ENCODE measurements around the gene ERMP1.

ERMP1 gene

DNA sequence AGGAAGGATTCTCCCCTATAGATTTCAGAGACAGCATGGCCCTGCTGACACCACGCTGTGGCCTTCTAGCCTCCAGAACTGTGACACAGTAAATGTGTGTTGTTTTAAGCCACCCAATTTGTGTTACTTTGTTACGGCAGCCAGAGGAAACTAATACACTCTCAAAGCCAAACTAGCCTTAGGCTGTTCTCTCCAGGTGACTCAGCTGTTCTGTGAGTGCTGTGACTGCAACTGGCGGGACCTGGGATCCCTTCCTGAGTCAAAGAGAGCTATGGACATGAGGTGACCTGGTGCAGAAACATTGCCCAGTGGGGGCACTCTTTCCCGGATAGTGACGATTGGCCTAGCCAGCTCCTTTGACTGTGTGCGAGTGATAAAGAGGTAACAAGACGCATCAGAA, 43.8 kb upstream of the ERMP1 start:
- Histone ChIP-seq H2BK5ac (ENCODE audit: low read length) (no peak overlapping the region), H3K4ac (ENCODE audit: low read length) (no peak overlapping the region), H2BK120ac (ENCODE audit: low read depth, low read length) (no peak overlapping the region), H3K27me3 (ENCODE audit: control insufficient read depth in 3 of 3, insufficient read depth in 3 of 3, low read depth in 1 of 3, low read length in 3 of 3) (no peaks in the 10 kb centered on the region), H4K8ac (ENCODE audit: low read depth, low read length) (no peak overlapping the region), H3K9ac (ENCODE audit: low read depth, low read length, poor library complexity) (no peak overlapping the region), H3K27ac (replicated peaks; ENCODE audit: low read length) (no peak overlapping the region), H3K4me3 (ENCODE audit: low read length in 2 of 2) (no peak overlapping the region), H3K9me3 (replicated peaks in 1 of 2; ENCODE audit: control insufficient read depth in 2 of 2, insufficient read depth in 1 of 2, low read depth in 1 of 2, low read length in 2 of 2) (no peaks in the 10 kb centered on the region), H3K79me1 (ENCODE audit: low read depth, low read length) (no peaks in the 10 kb centered on the region), H3K23ac (ENCODE audit: low read depth, low read length, poor library complexity) (no peak overlapping the region), H2BK12ac (ENCODE audit: low read length) (no peak overlapping the region), H3K4me1 (ENCODE audit: control insufficient read depth in 2 of 2, insufficient read depth in 1 of 2, low read depth in 1 of 2, low read length in 2 of 2) (no peaks in the 10 kb centered on the region), H3K36me3 (replicated peaks in 1 of 2; ENCODE audit: control insufficient read depth in 2 of 2, insufficient read depth in 2 of 2, low read length in 2 of 2) (no peaks in the 10 kb centered on the region), H3K14ac (ENCODE audit: low read length) (no peak overlapping the region), H2BK15ac (ENCODE audit: low read length) (no peak overlapping the region), H2AK5ac (ENCODE audit: low read depth, low read length) (no peak overlapping the region), H4K91ac (ENCODE audit: low read depth, low read length, poor library complexity) (no peak overlapping the region), H3K4me2 (ENCODE audit: insufficient read depth, low read length, poor library complexity, severe bottlenecking) (no peak overlapping the region), H3K18ac (ENCODE audit: low read length) (no peak overlapping the region), H2AFZ (ENCODE audit: low read length) (no peak overlapping the region)
- no peak for DNase-seq (ENCODE audit: low spot score)
- no CpG with 5 or more reads among the region's 7 CpGs for WGBS, 2 donors (ENCODE audit: extremely low coverage in 2 of 2, insufficient read length in 2 of 2, insufficient replicate concordance in 1 of 2)

DNA sequence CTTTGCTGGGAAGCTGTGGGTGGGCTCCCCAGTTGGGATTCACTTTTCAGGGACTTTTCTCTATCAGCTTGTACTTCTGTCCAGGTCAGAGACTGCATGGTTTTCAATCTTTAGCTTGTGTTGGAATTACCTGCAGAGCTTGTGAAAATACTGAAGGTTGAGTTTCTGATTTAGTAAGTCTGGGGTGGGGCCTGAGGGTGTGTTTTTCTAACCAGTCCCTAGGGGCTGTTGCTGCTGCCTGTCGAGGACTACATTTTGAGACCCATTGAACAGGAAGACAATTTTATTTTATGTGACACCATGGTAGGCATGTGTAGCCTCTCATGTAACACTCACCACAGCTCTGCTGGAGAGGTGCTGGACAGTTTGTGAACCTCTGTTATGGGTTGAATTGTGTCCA, 43.1 kb upstream of the ERMP1 start:
- H3K36me3 ChIP-seq (replicated peaks in 1 of 2; ENCODE audit: control insufficient read depth in 2 of 2, insufficient read depth in 2 of 2, low read length in 2 of 2), result no peaks in the 10 kb centered on the region
- no peak overlapping the region for H3K23ac ChIP-seq (ENCODE audit: low read depth, low read length, poor library complexity)
- H4K91ac ChIP-seq (ENCODE audit: low read depth, low read length, poor library complexity), result no peak overlapping the region

DNA sequence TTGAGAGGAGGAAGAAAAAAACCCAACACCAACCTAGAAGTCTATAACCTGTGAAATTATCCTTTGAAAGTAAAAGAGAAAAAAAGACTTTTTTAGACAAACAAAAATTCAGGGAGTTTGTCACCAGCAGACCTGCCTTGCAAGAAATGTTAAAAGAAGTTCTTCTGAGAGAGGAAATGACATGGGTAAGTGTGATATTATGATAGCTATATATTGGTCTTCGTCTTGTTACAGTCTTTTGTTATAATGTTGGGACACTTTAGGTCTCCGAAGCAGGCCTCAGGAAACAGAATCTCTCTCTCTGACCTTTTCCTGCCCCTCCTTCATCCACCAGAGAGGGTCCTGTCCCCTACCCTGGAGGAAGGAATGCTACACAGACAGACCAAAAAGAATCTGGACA, 41.1 kb upstream of the ERMP1 start:
- DNase-seq (ENCODE audit: low spot score), result no peak
- Histone ChIP-seq H3K18ac (ENCODE audit: low read length) (no peak overlapping the region), H2BK120ac (ENCODE audit: low read depth, low read length) (no peak overlapping the region), H3K4me2 (ENCODE audit: insufficient read depth, low read length, poor library complexity, severe bottlenecking) (no peak overlapping the region), H3K27ac (replicated peaks; ENCODE audit: low read length) (no peak overlapping the region), H3K9me3 (replicated peaks in 1 of 2; ENCODE audit: control insufficient read depth in 2 of 2, insufficient read depth in 1 of 2, low read depth in 1 of 2, low read length in 2 of 2) (no peaks in the 10 kb centered on the region), H3K4ac (ENCODE audit: low read length) (no peak overlapping the region), H3K4me3 (ENCODE audit: low read length in 2 of 2) (no peak overlapping the region), H2BK12ac (ENCODE audit: low read length) (no peak overlapping the region), H3K23ac (ENCODE audit: low read depth, low read length, poor library complexity) (no peak overlapping the region), H3K4me1 (ENCODE audit: control insufficient read depth in 2 of 2, insufficient read depth in 1 of 2, low read depth in 1 of 2, low read length in 2 of 2) (no peaks in the 10 kb centered on the region), H4K91ac (ENCODE audit: low read depth, low read length, poor library complexity) (no peak overlapping the region), H3K14ac (ENCODE audit: low read length) (no peak overlapping the region), H2AK5ac (ENCODE audit: low read depth, low read length) (no peak overlapping the region), H2BK15ac (ENCODE audit: low read length) (no peak overlapping the region), H2BK5ac (ENCODE audit: low read length) (no peak overlapping the region), H4K8ac (ENCODE audit: low read depth, low read length) (no peak overlapping the region), H3K79me1 (ENCODE audit: low read depth, low read length) (no peaks in the 10 kb centered on the region), H3K9ac (ENCODE audit: low read depth, low read length, poor library complexity) (no peak overlapping the region), H3K36me3 (replicated peaks in 1 of 2; ENCODE audit: control insufficient read depth in 2 of 2, insufficient read depth in 2 of 2, low read length in 2 of 2) (no peaks in the 10 kb centered on the region), H2AFZ (ENCODE audit: low read length) (no peak overlapping the region), H3K27me3 (ENCODE audit: control insufficient read depth in 3 of 3, insufficient read depth in 3 of 3, low read depth in 1 of 3, low read length in 3 of 3) (no peaks in the 10 kb centered on the region)
- no CpG with 5 or more reads among the region's 2 CpGs for WGBS, 2 donors (ENCODE audit: extremely low coverage in 2 of 2, insufficient read length in 2 of 2, insufficient replicate concordance in 1 of 2)

More for the DNA sequence above, 43.1 kb upstream of the ERMP1 start:
- Histone ChIP-seq H3K4me3 (ENCODE audit: low read length in 2 of 2) (no peak overlapping the region), H3K79me1 (ENCODE audit: low read depth, low read length) (no peaks in the 10 kb centered on the region), H2BK120ac (ENCODE audit: low read depth, low read length) (no peak overlapping the region), H3K18ac (ENCODE audit: low read length) (no peak overlapping the region), H3K9ac (ENCODE audit: low read depth, low read length, poor library complexity) (no peak overlapping the region), H3K9me3 (replicated peaks in 1 of 2; ENCODE audit: control insufficient read depth in 2 of 2, insufficient read depth in 1 of 2, low read depth in 1 of 2, low read length in 2 of 2) (no peaks in the 10 kb centered on the region), H4K8ac (ENCODE audit: low read depth, low read length) (no peak overlapping the region), H3K14ac (ENCODE audit: low read length) (no peak overlapping the region), H3K27me3 (ENCODE audit: control insufficient read depth in 3 of 3, insufficient read depth in 3 of 3, low read depth in 1 of 3, low read length in 3 of 3) (no peaks in the 10 kb centered on the region), H2BK12ac (ENCODE audit: low read length) (no peak overlapping the region), H3K4ac (ENCODE audit: low read length) (no peak overlapping the region), H2AFZ (ENCODE audit: low read length) (no peak overlapping the region), H3K4me2 (ENCODE audit: insufficient read depth, low read length, poor library complexity, severe bottlenecking) (no peak overlapping the region), H2BK15ac (ENCODE audit: low read length) (no peak overlapping the region), H2BK5ac (ENCODE audit: low read length) (no peak overlapping the region), H3K27ac (replicated peaks; ENCODE audit: low read length) (no peak overlapping the region), H2AK5ac (ENCODE audit: low read depth, low read length) (no peak overlapping the region), H3K4me1 (ENCODE audit: control insufficient read depth in 2 of 2, insufficient read depth in 1 of 2, low read depth in 1 of 2, low read length in 2 of 2) (no peaks in the 10 kb centered on the region)
- DNase-seq (ENCODE audit: low spot score), result no peak
- no CpG with 5 or more reads among the region's 1 CpG for WGBS, 2 donors (ENCODE audit: extremely low coverage in 2 of 2, insufficient read length in 2 of 2, insufficient replicate concordance in 1 of 2)

DNA sequence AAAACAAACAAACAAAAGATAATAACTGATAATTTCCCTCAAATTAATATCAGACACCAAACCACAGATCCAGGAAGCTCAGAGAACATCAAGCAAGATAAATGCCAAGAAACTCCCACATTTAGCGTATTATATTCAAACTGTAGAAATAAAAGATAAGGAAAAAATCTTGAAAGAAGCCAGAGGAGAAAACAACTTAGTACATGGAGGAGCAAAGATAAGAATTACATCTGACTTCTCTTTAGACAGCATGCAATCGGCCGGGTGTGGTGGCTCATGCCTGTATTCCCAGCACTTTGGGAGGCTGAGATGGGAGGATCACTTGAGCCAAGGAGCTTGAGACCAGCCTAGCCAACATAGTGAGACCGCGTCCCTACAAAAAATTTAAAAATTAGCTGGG, 40.5 kb upstream of the ERMP1 start:
- no peak overlapping the region for H3K14ac ChIP-seq (ENCODE audit: low read length)
- no peak overlapping the region for H3K18ac ChIP-seq (ENCODE audit: low read length)
- WGBS, 2 donors (ENCODE audit: extremely low coverage in 2 of 2, insufficient read length in 2 of 2, insufficient replicate concordance in 1 of 2), result no CpG with 5 or more reads among the region's 5 CpGs
- no peak overlapping the region for H3K4me2 ChIP-seq (ENCODE audit: insufficient read depth, low read length, poor library complexity, severe bottlenecking)
- no peak overlapping the region for H4K8ac ChIP-seq (ENCODE audit: low read depth, low read length)
- H3K27ac ChIP-seq (replicated peaks; ENCODE audit: low read length), result no peak overlapping the region
- no peaks in the 10 kb centered on the region for H3K79me1 ChIP-seq (ENCODE audit: low read depth, low read length)
- H2AFZ ChIP-seq (ENCODE audit: low read length), result no peak overlapping the region
- no peak overlapping the region for H2AK5ac ChIP-seq (ENCODE audit: low read depth, low read length)
- H3K27me3 ChIP-seq (ENCODE audit: control insufficient read depth in 3 of 3, insufficient read depth in 3 of 3, low read depth in 1 of 3, low read length in 3 of 3), result no peaks in the 10 kb centered on the region
- no peak for DNase-seq (ENCODE audit: low spot score)
- H2BK12ac ChIP-seq (ENCODE audit: low read length), result no peak overlapping the region
- no peak overlapping the region for H3K9ac ChIP-seq (ENCODE audit: low read depth, low read length, poor library complexity)
- H3K23ac ChIP-seq (ENCODE audit: low read depth, low read length, poor library complexity), result no peak overlapping the region
- H3K4ac ChIP-seq (ENCODE audit: low read length), result no peak overlapping the region
- no peaks in the 10 kb centered on the region for H3K9me3 ChIP-seq (replicated peaks in 1 of 2; ENCODE audit: control insufficient read depth in 2 of 2, insufficient read depth in 1 of 2, low read depth in 1 of 2, low read length in 2 of 2)
- no peaks in the 10 kb centered on the region for H3K4me1 ChIP-seq (ENCODE audit: control insufficient read depth in 2 of 2, insufficient read depth in 1 of 2, low read depth in 1 of 2, low read length in 2 of 2)
- no peak overlapping the region for H2BK15ac ChIP-seq (ENCODE audit: low read length)
- H3K4me3 ChIP-seq (ENCODE audit: low read length in 2 of 2), result no peak overlapping the region
- no peaks in the 10 kb centered on the region for H3K36me3 ChIP-seq (replicated peaks in 1 of 2; ENCODE audit: control insufficient read depth in 2 of 2, insufficient read depth in 2 of 2, low read length in 2 of 2)
- H4K91ac ChIP-seq (ENCODE audit: low read depth, low read length, poor library complexity), result no peak overlapping the region
- H2BK5ac ChIP-seq (ENCODE audit: low read length), result no peak overlapping the region
- H2BK120ac ChIP-seq (ENCODE audit: low read depth, low read length), result no peak overlapping the region

All from neuronal stem cell (in vitro differentiated cells).